PC-3 (cell line): ENCODE measurements around the gene NR1I2. TPM values are rescaled to one million over a fixed set of nuclear protein-coding genes. Genes with fewer than 3 reads are reported as not detected.

Experiments used
- ATAC-seq: fragments of 200-7000 bp; cut with Tn5 transposase; 2 replicates; pipeline ENCODE4 v1.9.1; 2020; ENCODE audit warnings: mild to moderate bottlenecking, moderate library complexity
- BruUV-seq: library from RNA; stranded (reverse); fragments of 400-500 nt; replicated peaks from 2 replicates; lab custom pipeline; 2021; lab: Mats Ljungman, UMichigan
- CTCF ChIA-PET: fragments of 300-600 bp; sonication (Branson Sonifier 250); formaldehyde crosslinking; loops from one replicate; lab custom pipeline; 2022; ENCODE audit warnings: antibody characterized with exemption; lab: Charles Lee
- POLR2A ChIA-PET: fragments of 300-600 bp; sonication (Branson Sonifier 250); formaldehyde crosslinking; loops from one replicate; lab custom pipeline; 2022; ENCODE audit warnings: antibody characterized with exemption; ENCODE audit not compliant: unreplicated experiment; lab: Charles Lee
- DNase-seq: peaks from one replicate; pipeline ENCODE4 v3.0.0-alpha.2; 2015
- H2AFZ ChIP-seq: fragments of 300-600 bp; sonication (generic); 2 replicates; pipeline ENCODE4 v1.6.0; 2016; ENCODE audit warnings: antibody characterized with exemption, low read length
- H3F3A ChIP-seq: fragments of 300-600 bp; sonication (generic); one replicate; pipeline ENCODE4 v1.6.0; 2017; ENCODE audit warnings: antibody characterized with exemption, low read length, control low read depth, mild to moderate bottlenecking; ENCODE audit not compliant: unreplicated experiment
- H3K27ac ChIP-seq: fragments of 300-600 bp; sonication (generic); 2 replicates; pipeline ENCODE4 v1.5.1; 2016; ENCODE audit warnings: mild to moderate bottlenecking, low read length
- H3K27me3 ChIP-seq: fragments of 300-600 bp; sonication (generic); 2 replicates; pipeline ENCODE4 v1.6.1; 2016; ENCODE audit warnings: low read length, mixed read lengths
- H3K36me3 ChIP-seq: fragments of 300-600 bp; sonication (generic); 2 replicates; pipeline ENCODE4 v1.6.1; 2016; ENCODE audit warnings: low read depth, mixed run types, low read length, mixed read lengths
- H3K4me1 ChIP-seq: fragments of 300-600 bp; sonication (generic); 2 replicates; pipeline ENCODE4 v1.5.1; 2016; ENCODE audit warnings: low read length; ENCODE audit not compliant: insufficient read depth
- H3K4me2 ChIP-seq: fragments of 300-600 bp; sonication (generic); 2 replicates; pipeline ENCODE4 v1.6.0; 2016; ENCODE audit warnings: low read length
- H3K4me3 ChIP-seq: fragments of 300-600 bp; sonication (generic); 2 replicates; pipeline ENCODE4 v1.5.1; 2016; ENCODE audit warnings: mild to moderate bottlenecking, low read length, mixed read lengths
- H3K79me2 ChIP-seq: fragments of 300-600 bp; sonication (generic); 2 replicates; pipeline ENCODE4 v1.6.1; 2017; ENCODE audit warnings: low read length, mixed read lengths
- H3K9ac ChIP-seq: fragments of 300-600 bp; sonication (generic); 2 replicates; pipeline ENCODE4 v1.6.0; 2016; ENCODE audit warnings: mild to moderate bottlenecking, low read length
- H3K9me2 ChIP-seq: fragments of 300-600 bp; sonication (generic); replicated peaks from 2 replicates; pipeline ENCODE4 v1.6.1; 2016; ENCODE audit warnings: mixed run types, low read length, mixed read lengths
- H3K9me3 ChIP-seq: fragments of 300-600 bp; sonication (generic); 2 replicates; pipeline ENCODE4 v1.6.1; 2016; ENCODE audit warnings: low read length, mixed read lengths
- H4K20me1 ChIP-seq: fragments of 300-600 bp; sonication (generic); 2 replicates; pipeline ENCODE4 v1.6.1; 2016; ENCODE audit warnings: low read length, mixed read lengths
- CTCF ChIP-seq: fragments of 300-600 bp; sonication (generic); conservative IDR thresholded peaks from 2 replicates; pipeline ENCODE4 v1.5.1; 2017; ENCODE audit warnings: antibody characterized with exemption, low read depth, mild to moderate bottlenecking, low read length
- EZH2 ChIP-seq: fragments of 300-600 bp; sonication (generic); IDR thresholded peaks from one replicate; pipeline ENCODE4 v1.6.1; 2017; ENCODE audit warnings: antibody characterized with exemption, mild to moderate bottlenecking, low read length; ENCODE audit not compliant: unreplicated experiment
- EZH2phosphoT487 ChIP-seq: fragments of 300-600 bp; sonication (generic); IDR thresholded peaks from 2 replicates; pipeline ENCODE4 v1.6.1; 2018; ENCODE audit warnings: mild to moderate bottlenecking, antibody characterized with exemption, low read length, borderline replicate concordance
- intact Hi-C: fragments of 100-400 bp; cut with micrococcal nuclease; formaldehyde crosslinking; loops from 2 replicates; pipeline ENCODE4 v1.9.0; 2023
- total RNA-seq: library from RNA; depleted of rRNA; stranded (reverse); fragments of >200 nt; gene quantifications from 2 replicates; pipeline ENCODE4 v1.2.3, GENCODE V29; 2014

The NR1I2 gene
- total RNA-seq, 1 experiment from 2014 or later = 0.04 TPM

DNA sequence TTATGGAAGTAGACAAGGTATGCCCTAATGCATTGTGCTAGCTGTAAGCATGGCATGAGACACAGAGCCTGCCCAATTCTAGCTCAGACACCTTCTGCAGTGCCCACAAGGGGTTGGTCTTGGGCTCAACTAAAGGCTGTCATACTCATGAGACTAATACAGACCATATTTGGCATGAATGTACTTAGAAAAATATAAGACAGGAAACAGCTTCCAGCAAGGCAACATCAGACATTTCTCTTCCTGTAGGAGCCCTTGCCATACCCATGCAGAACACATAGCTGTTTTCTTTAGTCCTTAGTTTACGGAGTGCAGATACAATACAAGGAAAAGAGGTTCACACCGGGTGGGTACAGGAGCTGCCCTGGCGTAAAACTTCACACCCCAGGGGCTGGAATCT is 30.5 kb upstream of the NR1I2 start:
- TF ChIP-seq EZH2 (no peak), CTCF (no peak), EZH2phosphoT487 (no peak)
- no peaks in the 10 kb centered on the region for H3F3A ChIP-seq
- H3K27ac ChIP-seq = no peak overlapping the region
- no peaks in the 10 kb centered on the region for H3K9me2 ChIP-seq
- no peak overlapping the region for H3K4me3 ChIP-seq
- H3K79me2 ChIP-seq = no peaks in the 10 kb centered on the region
- no peak overlapping the region for H2AFZ ChIP-seq
- H3K4me1 ChIP-seq = no peaks in the 10 kb centered on the region
- intact Hi-C loops = no loop called here
- H3K36me3 ChIP-seq = no peaks in the 10 kb centered on the region
- no peaks in the 10 kb centered on the region for H4K20me1 ChIP-seq
- H3K9me3 ChIP-seq = no peaks in the 10 kb centered on the region
- H3K27me3 ChIP-seq = peaks cover 59% of the 10 kb centered on the region
- no peak overlapping the region for H3K9ac ChIP-seq
- BruUV-seq = no TSS peak
- ATAC-seq = no peak
- POLR2A ChIA-PET = no interaction called here
- CTCF ChIA-PET = no interaction called here
- DNase-seq = no peak
- H3K4me2 ChIP-seq = no peak overlapping the region

GRCh38 chr3:119759962-119760361 is 21.9 kb upstream of the NR1I2 start:
- H3F3A ChIP-seq = no peaks in the 10 kb centered on the region
- no peak for TF ChIP-seq EZH2phosphoT487
- TF ChIP-seq CTCF = no peak
- no peak for TF ChIP-seq EZH2
- CTCF ChIA-PET = no interaction called here
- no peaks in the 10 kb centered on the region for H3K9me2 ChIP-seq
- H2AFZ ChIP-seq = no peak overlapping the region
- POLR2A ChIA-PET = no interaction called here
- no TSS peak for BruUV-seq
- H3K27me3 ChIP-seq = peaks cover 63% of the 10 kb centered on the region
- no peaks in the 10 kb centered on the region for H3K9me3 ChIP-seq
- H3K36me3 ChIP-seq = no peaks in the 10 kb centered on the region
- no peaks in the 10 kb centered on the region for H3K4me1 ChIP-seq
- intact Hi-C loops = no loop called here
- H3K4me3 ChIP-seq = no peak overlapping the region
- no peak overlapping the region for H3K27ac ChIP-seq
- no peaks in the 10 kb centered on the region for H3K79me2 ChIP-seq
- ATAC-seq (no peak), DNase-seq (no peak)
- no peak overlapping the region for H3K9ac ChIP-seq
- no peak overlapping the region for H3K4me2 ChIP-seq
- H4K20me1 ChIP-seq = no peaks in the 10 kb centered on the region

- H3K36me3 ChIP-seq = no peaks in the 10 kb centered on the region
- CTCF ChIA-PET = no interaction called here
Measured at GRCh38 chr3:119762876-119763275, 19.0 kb upstream of the NR1I2 start.

More at GRCh38 chr3:119762876-119763275, 19.0 kb upstream of the NR1I2 start:
- Histone ChIP-seq H3K9me2 (no peaks in the 10 kb centered on the region), H4K20me1 (no peaks in the 10 kb centered on the region), H3K4me2 (no peak overlapping the region), H3K79me2 (no peaks in the 10 kb centered on the region), H3K9ac (no peak overlapping the region), H3K4me1 (no peaks in the 10 kb centered on the region), H2AFZ (no peak overlapping the region), H3K27ac (no peak overlapping the region), H3K27me3 (peaks cover 50% of the 10 kb centered on the region), H3K9me3 (no peaks in the 10 kb centered on the region), H3F3A (no peaks in the 10 kb centered on the region), H3K4me3 (no peak overlapping the region)
- no peak for DNase-seq
- ATAC-seq = no peak
- TF ChIP-seq EZH2phosphoT487 (no peak), CTCF (no peak), EZH2 (no peak)
- POLR2A ChIA-PET = no interaction called here
- BruUV-seq = no TSS peak
- intact Hi-C loops = no loop called here
